NCI-H1105 (cell line): ENCODE measurements around the gene DMRTC2.

Experiments used
- DNase-seq: peaks from one replicate; lab custom pipeline; 2025; lab: John Stamatoyannopoulos, UW

The DMRTC2 gene

DNA sequence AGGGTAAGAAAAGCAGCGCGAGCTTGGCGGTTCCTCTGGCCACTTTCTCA, at the start of gene DMRTC2:
Gene DMRTC2 (plus strand): TSS at position 42 of the 50 bp plus-strand sequence. CDS start 2,387 bp downstream, outside the sequence.
- DNase-seq: no peak

DNA sequence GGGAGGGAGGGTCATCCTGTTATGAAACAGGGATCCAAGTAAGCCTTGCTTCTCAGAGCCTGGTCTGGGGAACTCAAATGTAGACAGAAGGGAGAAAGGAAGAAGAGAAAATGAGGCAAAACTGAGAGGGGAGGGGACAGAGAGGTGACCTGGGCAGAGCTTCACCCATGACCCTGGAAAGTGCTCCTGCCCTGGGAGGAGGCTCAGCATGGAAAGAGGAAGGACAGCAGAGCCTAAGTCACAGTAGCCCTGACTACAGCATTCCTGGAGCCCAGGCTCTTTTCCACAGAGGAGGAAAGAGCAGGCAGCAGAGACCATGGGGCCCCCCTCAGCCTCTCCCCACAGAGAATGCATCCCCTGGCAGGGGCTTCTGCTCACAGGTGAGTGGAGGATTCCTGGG, 48.5 kb upstream of the DMRTC2 start, which contains the start of gene CEACAM3:
Gene CEACAM3 (plus strand): TSS at position 226 of the 400 bp plus-strand sequence. CDS start 91 bp downstream, at position 317.
- no peak for DNase-seq

DNA sequence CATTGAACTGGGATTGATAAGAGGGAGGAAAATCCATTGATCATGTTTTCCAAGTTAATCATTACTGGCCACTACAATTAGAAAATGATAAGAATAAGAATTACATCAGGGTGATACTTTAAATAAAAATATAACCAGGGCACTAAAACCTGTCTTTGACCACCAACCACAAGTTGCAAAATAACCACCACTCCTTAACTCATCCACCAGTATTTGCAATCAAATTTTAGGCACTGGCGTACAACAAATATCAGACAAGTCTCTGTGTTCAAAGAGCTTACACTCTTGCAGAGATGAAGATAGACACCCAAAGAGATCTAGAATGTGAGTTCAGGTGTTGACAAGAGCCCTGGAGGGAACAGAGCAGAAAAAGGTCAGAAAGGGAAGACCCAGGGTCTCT, 47.9 kb upstream of the DMRTC2 start:
- no peak for DNase-seq

DNA sequence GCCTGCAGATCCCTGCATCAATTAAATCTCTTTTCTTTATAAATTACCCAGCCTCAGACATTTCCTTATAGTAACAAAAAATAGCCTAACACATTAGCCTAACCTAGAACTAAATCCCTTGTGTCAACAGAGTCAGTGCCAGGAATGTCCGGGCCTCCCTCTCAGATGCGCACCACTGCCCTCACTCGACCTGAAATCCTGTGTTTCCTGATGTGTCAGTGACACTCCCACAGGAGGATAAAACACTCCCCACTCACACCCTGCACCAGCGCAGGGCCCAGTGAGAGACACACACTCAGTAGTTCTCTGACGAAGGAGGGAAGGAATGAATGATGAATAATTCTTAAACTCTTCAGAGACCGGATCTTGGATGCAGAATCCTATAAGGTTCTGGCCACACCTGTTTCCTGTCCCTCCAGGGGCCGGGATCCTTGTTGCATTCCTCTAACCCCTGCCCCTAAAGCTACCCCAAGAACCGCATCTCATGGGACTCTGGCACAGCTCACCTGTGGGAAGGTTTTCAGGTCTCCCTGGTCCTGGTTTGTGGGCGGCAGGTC, 45.3 kb upstream of the DMRTC2 start:
- no peak for DNase-seq

DNA sequence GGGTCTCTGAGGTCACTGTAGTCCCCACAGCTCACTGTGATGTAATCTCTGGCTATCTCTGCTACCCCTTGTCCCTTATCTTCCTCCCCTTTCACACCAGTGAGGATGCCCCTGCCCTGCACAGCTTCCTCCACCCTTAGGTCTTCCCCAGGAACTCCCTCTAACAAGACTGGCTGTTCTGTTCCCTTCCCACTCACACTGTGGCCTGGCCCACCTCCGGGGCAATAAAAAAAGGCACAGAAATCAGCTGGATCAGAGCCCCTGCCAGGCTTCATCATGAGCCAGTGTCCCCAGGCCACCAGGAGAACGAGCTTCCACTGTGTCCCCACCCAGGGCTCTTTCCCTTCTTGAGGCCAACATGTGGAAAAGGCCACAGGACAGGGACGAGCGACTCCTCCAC, 43.8 kb upstream of the DMRTC2 start:
- no peak for DNase-seq

DNA sequence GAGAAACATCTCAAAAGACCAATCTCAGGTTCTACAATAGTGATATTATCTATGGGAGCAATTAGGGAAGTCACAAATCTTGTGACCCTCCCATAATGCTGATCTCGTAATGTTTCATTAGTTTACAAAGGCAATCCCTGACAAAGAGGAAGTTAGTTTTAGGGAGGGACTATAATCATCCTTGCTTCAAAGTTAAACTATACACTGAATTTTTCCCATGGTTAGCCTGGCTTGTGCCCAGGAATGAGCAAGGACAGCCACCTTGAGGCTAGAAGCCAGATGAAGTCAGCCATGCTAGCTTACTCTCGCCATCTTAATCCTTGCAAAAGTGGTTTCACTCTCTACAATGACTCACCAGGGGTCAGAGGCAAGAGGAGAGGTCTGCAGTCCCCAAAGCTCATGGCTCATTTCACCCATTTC, 43.0 kb upstream of the DMRTC2 start:
- DNase-seq: no peak

DNA sequence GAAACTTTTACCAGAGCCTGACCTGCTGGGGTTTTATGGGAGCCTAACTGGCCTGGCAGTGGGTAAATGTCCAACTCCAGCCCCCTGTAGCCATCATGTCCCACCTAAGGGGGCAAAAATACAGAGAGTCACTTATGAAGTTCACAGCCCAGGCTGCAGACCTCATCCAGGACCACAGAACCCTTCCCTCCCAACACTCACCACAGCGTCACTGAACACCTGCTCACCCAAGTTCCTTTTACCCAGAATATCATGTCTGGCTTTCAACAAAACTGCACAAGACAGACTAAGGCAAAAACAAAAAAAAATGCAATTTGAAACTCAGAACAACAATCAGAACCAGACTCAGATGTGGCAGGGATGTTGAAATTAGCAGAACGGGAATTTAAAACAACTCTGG, 42.1 kb upstream of the DMRTC2 start:
- no peak for DNase-seq

DNA sequence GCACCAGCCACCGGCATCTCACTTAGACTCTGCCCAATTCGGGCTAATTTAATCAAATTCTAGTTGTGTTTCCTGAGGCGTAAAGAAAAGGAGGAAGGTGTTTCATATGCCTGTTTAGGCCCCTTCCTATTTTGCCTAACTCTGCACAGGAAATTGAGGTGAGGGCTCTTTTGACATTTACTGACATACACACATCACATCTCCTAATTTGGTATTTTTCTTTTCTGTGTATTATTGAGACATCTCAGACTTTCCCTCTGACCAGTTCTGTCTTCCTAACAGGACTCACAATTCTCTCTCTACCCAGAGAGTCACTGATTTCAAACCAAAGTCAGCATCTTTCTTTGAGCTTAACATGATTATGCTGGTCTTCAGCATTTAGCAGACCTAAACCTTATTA, 40.5 kb upstream of the DMRTC2 start:
- DNase-seq: no peak

DNA sequence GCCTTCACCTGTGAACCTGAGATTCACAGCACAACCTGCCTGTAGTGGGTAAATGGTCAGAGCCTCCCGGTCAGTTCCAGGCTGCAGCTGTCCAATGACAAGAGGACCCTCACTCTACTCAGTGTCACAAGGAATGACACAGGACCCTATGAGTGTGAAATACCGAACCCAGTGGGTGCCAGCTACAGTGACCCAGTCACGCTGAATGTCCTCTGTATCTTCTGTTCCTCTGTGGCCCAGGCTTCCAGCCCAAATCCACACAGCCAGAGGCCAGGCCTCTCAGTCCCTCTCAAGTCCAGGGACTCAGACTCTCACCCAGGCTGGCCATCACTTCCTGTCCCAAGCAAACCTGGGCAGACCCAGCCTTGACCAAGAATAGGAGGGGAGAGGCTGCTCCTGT, 37.7 kb upstream of the DMRTC2 start:
- DNase-seq: no peak

DNA sequence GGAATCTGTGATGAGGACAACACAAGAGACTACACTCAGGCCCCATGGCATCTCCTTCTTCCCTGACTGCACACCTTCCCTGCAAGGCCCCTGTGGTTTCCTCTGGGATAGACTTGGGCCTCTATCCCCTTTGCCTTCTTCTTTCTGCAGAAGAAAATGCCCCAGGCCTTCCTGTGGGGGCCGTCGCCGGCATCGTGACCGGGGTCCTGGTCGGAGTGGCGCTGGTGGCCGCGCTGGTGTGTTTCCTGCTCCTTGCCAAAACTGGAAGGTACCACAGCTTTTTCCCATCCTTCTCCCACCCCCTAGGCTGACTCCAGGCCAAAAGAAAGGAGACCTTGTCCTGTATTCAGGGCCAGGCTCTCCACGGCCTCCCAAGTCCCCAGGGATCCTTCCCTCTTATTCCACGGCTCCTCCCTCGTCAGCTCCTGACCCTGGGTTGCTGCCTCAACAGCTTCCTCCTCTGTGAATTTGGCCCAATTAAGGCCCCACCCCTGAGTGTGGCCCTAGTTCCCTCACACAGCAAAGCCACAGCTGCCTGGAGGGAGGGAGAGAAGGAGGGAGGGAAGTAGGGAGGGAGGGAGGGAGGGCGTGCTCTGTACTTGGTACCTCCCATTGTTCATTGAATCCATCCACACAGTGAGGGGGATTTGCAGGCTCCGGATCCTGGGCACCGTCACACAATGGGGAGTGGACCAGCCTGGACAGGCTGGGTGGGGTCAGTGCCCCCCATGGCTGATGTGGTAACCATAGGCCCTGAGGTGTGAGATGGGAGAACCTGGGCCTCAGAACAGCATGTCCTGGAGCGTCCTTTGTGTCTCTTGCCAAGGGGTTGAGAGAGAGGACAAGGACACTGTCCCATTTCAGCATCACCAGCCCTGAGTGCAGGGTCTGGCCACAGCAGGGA, 35.9 kb upstream of the DMRTC2 start:
- no peak for DNase-seq

DNA sequence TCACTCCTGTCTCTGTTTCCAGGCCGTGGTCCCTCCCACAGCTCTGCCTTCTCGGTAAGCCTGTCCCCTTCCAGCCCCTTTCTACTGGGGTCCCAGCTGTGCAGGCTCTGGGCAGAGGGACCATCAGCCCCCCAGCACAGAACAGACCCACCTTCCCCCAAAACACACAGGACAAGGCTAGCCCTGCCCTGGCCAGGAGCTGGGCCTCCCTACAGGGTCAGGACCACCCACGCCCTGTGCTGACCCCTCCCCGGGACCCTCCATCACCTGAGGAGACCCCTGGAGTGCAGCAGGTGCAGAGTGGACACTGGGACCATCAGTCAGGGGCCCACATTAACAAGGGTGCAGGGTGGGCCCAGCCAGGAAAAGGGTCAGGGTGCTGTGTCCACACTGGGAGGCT, 34.5 kb upstream of the DMRTC2 start:
- DNase-seq: no peak

DNA sequence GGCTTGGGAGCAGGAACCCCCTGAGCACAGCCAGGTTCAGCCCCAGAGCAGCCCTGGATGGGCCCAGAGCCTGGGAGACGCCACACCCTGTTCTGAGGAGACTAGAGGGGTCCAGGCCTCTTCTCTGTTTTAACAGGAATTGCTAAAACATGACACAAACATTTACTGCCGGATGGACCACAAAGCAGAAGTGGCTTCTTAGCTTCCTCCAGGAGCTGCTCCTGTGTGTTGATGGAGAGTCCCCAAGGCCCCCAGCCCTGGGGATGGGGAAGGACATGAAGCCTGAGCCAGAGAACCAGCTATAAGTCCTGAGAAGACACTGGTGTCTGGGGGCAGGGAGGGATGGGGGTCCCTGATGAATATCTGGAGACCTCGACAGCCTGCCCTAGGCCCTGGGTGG, 33.8 kb upstream of the DMRTC2 start:
- DNase-seq: no peak

DNA sequence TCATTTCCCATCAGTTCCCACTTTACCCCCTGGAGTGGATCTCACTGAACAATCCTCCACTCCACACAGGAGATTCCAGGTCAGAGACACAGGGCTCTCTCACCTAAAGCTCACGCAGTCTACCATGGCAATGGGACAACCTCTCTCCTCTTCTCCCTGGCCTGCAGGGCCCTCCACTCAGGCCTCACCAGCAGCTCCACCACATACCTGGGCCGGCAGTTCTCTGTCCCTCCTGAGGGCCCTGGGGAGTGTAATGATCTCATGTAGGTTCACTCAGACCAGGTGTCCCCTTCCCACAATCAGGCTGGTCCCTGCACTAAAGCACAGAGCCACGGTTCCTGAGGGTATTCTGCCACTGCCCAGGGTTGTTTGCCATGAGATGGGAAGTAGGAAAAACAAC, 32.9 kb upstream of the DMRTC2 start:
- no peak for DNase-seq

DNA sequence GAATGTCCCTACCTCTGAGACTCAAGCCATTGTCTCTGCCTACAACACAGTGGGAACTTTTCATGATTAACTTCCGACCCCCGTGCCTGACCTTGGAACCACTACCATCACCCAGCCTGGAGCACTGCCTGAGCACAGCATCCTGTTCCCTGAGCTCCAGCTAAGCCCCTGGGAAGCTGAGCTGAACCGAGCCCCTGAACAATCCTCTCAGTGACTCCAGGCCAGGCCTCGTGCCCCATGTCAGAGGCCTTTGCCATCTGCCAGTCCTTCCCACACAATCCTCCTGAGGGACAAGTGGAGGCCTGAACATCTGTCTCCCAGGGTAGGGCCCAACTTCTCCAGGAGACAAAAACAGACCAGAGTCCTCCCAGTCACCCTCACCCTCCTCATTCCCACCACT, 30.9 kb upstream of the DMRTC2 start:
- DNase-seq: no peak

DNA sequence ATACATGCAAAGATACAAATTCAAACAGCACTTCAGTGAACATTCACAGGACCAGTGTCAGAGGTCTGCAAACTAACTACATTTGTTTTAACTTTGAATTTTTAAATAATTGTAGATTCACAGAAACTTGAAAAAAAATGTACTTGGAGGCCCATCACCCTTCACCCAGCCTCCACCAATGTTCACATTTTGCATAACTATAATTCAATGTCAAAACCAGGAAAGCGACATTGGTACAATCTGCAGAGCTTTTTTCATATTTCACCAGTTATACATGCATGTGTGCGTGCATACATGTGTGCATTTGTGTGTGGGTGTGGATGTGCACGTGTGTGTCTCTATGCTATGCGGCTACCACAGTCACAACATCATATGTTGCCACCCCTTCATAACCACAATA, 29.5 kb upstream of the DMRTC2 start:
- no peak for DNase-seq

DNA sequence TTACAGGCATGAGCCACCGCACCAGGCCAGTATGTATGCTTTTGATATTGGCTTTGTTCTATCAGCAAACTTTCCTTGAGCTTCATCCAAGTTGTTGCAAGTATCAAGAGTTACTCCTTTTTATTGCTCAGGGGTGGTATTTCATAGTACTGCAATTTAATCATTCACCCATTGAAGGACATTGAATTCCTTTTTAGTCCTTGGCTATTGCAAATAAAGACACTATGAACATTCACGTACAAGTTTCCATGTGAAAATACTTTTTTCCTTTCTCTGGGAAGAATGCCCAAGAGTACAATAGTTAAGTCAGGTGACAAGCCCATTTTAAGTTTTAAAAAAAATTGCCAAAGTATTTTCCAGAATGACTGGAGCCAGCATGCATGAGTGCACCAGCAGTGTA, 28.1 kb upstream of the DMRTC2 start:
- no peak for DNase-seq

DNA sequence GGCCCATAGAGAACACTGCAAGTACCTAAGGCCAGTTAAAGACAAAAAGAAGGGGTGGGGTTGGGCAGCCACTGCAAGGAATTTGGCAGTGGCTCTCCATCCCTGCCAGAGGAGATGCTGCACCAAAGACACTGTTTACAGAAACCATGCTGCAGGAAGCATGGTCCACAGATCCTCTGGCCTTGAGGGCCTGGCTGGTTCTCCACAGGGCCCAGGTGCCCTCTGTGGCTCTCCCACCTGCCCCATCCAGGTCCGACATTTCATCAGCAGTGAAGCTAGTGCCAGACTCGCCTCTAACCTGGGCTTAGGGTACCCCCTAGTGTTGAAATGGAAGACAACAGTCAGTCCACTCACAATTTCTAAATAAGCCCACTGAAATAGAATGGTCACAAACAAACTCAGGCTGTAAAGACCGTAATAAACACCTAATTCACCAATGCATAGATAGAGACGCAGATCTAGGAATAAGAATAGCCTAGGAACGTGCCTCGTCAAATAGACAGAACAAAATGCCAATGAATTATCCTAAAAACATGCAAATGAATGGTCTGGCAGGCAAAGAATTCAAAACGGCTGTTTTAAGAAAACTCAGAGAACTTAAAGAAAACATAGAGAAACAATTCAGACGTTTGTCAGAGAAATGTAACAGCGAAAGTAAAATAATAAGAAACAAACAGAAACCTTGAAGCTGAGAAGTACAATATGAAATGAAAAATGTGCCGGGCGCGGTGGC, 23.7 kb upstream of the DMRTC2 start:
- DNase-seq: peak; percentile 81

DNA sequence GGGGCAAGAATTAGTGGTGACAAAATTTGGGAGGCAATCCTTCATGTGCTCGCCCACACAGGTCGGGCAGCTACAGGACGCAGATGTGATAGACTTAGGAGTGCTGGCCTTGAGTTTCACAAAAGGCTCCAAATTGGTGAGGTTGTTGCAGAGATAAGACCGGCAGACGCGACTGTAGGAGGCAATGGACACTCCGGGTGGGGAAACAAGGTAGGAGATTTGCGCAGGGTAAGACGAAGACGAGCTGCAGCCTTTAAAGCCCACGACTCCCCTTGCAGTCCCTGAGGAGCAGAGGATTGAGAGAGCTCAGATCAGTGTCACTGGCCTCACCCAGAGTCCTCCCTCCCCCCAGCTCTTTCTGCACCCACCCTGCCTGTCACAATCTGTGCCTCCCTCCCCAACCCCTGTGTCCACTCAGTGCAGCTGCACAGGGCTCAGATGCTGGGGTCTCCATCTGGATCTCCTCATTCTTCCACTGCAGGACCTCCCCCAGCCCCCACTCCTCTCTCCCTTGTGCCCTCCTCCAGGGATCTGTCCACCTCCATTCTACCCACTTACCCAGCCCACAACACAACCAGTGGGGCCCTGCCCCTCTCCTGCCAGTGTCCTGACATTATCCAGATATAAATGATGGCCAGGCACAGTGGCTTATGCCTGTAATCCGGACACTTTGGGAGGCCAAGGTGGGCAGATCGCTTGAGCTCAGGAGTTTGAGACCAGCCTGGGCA, 6.7 kb upstream of the DMRTC2 start:
- DNase-seq: no peak

DNA sequence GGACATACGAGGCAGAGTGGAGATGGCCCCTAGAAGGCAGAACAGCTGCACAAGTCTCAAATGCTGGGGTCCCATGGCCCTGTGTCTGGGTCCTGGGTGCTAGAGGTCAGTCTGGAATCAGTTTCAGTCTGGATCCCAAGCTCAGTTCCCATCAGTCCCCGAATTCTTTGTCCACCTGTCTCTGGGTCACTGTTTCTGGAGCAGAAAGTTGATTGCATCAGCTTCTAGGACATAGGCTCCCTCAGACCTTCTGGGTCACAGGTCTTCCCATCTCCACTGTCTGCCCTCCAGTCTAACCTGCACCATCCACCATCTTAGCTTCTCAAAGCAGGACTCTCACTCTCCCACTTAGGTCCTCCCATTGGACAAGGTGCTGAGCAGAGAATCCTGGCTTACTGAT, 5.6 kb upstream of the DMRTC2 start:
- no peak for DNase-seq

DNA sequence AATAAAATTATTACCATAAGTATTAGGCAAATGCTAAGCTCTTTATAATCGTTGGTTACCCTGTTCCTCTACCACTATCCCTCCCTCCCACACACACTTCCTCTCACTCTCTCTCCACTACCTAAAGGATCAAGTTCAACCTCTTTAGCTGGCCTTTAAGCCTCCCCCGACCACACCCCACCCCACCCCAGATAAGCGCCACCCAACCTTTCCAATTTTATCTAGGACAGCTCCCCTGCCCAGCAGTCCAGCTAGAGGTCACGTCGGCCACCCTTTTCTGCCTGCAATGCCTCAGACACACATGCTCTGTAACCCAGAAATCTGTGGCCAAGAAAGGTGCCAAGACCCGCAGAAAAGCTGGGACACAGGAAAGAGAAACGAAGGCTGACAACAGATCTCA, 1.5 kb upstream of the DMRTC2 start:
- DNase-seq: no peak

DNA sequence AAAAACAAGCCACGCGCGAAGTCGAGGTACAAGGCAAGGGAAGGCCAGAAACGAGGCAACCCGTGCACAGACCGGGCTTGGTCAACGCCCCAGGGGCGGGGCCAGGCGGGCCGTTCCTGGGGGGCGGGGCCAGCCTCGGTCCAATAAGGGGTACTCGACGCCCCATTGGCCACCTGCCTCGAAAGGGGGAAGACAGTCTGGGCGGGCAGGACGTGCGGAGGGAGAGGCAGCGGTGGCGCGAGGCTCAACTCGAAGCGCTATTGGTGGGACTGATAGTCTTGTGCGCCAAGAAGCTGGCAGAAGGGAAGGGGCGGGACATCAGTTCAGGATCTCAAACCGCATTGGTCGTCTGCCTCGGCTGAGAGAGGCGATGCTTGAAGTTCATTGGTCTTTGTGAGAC, 241 bp upstream of the DMRTC2 start, which contains the start of gene LYPD4:
Gene LYPD4 (minus strand): TSS at position 83 of the 400 bp plus-strand sequence. CDS start 5,398 bp downstream, outside the sequence.
- no peak for DNase-seq

DNA sequence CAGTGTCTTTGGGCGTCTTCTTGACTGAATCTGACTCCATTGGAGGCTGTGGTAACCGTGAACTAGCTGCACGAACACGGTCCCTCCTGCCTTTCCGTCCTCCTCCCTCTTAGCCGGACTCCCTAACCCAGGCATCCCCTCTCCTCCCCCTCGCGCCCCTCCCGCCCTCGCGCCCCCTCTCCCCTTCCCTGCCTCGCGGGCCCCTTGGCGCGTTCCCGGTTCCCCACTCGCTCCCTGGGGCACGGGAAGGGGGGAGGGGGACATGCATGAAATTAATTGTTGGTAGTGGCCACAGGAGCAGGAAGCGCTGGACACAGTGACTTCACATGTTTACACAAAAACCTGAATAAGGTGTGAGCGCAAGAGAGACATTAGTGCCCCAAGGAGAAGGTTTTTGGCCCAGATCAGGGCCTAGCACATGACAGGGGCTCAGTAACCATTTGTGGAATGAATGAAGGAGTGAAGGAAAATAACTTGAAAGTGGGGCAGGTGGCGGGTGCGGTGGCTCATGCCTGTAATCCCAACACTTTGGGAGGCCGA, 279 bp downstream of the DMRTC2 start:
- DNase-seq: no peak
